ENCODE measurements around the gene RRP1.

Gene RRP1

DNA sequence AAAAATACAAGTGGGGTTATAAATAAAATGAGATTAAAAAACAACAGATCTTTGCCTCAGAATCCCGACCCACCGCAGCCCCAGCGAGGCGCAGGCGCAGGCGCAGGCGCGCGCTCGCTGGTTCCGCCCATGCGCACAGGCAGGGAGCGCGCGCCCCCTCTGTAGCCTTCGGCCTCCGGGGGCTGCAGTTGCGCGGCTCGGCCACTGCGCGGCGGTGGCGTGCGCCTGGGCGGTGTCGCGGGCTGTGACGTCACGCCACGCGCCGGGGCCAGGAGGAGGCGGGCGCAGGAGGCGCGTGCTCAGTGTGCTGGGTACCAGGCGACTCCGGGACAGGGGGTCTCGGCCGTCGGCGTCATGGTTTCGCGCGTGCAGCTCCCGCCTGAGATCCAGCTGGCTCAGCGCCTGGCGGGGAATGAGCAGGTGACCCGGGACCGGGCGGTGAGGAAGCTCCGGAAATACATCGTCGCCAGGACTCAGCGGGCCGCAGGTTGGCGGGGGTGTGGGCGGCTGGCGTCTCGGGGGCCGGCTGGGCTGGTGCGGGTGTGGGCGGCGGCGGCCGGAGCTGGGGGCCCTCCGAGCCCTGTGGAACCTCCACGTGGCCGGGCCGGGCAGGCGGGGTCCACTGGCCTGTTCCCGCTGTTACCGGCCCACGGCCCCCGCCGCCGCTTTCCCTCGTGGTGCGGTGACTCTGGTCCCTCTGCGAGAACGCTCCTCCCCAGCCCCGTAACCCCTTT lies at the start of gene RRP1:
RRP1 (plus strand) TSS at position 302 of the 734 bp plus-strand sequence; CDS start at position 355, 53 bp downstream.
- peak; percentile 92 for DNase-seq

- DNase-seq = no peak
These were observed 49.5 kb upstream of the RRP1 start for GRCh38 chr21:43739621-43740435.

DNA sequence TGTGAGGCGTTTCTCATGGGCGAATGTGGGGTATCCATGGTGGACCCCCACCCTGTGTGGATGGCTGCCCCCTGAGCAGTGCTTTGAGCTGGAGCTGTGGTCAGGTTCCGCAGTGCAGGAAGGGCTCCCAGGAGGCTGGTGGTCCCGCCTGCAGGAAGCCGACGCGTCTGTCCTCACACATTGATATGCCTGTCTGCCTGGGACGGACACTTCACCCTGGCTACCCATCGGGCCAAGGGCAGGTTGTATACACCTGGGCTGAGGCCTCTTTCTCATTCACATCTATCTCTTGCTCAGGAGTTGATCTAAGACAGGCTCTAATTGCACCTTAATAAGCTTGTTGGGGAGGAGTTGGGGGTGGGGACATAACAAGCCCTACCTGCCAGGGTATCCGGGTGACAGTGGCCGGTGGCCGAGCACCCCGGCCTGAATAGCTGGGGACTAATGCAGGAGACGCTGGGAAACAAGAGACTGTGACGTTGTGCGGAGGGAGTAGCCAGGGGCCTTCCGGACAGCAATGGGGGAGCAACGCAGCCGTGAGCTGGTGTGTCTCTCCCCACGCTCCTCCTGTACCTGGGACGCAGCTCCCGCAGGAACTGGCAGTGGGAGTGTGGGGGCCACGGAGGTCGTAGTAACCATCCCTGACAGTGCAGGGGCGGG lies 48.8 kb upstream of the RRP1 start:
- DNase-seq = no peak

DNA sequence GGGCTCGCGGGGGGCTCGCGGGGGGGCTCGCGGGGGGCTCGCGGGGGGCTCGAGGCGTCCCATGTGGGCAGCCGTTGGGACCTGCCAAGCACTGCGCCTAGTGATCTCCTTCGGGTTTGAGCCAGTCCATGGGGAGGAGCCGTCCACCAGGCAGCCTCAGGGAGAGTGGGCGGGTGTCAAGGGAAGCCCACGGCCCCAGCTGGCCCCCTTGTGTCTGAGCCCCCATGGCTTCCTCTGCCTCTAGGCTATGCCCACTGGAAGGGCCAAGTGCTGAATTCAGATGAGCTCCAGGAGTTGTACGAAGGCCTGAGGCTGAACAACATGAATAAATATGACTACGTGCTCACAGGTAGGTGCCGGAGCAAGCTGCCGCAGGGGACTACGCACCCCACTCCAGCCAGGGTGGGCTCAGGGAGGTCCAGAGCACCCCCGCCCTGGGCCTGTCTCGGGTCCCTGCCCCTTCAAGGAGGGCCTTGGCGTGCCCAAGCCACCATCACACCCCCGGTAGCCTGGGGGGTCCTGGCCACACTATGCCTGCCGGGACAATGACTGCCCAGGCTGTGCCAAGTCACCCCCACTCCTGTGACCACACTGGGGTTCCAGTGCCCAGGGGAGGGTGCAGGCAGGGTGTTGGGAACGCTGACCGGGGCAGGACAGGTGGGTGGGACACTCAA lies 47.8 kb upstream of the RRP1 start:
- no peak for DNase-seq

DNA sequence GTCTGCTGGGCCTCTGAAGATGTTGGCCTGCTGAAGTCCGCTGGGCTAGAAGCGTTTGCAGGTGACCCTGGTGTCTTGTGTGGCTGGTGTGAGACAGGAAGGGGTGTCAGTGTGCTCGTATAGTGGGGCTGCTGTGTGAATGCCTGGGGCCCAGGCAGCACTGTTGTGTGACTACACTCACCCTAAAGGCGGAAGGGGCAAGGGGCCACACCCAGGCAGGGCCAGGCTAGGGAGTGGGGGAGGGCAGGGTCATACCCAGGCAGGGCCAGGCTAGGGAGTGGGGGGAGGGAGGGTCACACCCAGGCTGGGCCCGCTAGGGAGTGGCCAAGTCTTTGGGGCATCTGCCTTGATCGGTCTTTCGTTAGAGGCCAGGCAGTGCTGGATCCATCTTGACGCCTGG lies 45.4 kb upstream of the RRP1 start:
- no peak for DNase-seq

DNA sequence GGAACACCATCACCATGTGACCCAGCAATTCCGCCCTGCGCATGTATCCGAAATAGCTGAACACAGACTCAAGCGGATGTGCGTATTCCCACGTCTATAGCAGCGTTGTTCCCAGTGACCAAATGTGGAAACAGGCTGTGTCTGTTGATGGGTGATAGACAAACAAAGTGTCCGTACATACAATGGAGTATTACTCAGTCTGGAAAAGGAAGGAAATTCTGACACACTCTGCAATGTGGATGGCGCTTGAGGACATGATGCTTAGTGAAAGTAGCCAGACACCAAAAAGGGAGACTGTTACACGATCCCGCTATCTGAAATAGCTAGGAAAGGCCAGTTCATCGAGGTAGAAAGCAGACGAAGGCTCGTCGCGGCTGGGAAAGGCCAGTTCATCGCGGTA lies 44.7 kb upstream of the RRP1 start:
- no peak for DNase-seq

- no peak for DNase-seq
These were observed 43.4 kb upstream of the RRP1 start for GRCh38 chr21:43745772-43746517.

DNA sequence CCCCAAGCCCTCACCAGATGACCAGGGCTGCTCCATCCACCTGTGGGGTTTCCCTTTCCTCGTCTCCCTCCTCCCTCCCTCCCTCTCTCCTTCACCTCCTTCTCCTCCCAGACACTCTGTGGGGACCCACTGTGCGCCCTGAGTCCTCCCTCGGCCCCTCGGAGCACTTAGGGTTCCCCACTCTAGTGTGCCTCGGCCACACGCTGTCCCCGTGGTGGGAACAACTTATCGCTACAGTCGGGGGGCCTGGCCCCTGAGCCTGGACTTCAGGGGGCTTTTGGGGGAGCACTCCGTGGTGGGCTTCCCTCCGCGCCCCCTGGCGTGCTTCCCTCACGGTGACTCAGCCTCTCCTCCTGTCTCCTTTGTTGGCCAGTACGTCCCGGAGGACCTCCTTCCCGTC lies 40.8 kb upstream of the RRP1 start:
- DNase-seq = no peak

DNA sequence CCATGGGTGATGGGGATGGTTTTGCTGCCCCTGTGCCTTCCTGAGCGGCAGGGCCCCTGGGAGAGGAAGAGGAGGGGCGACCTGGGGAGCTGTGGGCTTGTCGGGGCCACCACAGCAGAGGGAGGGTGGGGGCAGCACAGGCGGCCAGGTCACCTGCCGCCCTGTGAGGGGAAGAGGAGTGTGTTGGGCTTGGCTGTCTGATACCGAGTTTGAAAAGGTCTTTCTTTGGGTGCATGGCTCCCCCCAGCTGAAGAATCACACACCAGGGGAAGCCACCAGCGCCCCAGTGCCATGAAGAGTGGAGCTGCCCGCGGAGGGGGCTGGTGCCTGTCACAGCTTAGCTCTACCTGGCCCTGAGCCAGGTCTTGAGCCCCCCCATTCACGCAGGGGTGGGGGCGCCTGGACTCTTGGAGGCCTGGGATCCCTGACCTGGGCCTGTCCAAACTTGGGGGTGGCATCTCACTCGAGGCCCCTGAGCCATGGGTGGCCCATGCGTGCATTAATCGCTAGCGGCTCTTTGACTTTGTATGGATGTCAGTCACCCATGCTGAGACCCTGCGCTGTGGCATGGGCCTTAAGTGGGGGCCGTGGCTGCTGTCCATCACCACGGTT lies 39.6 kb upstream of the RRP1 start:
- no peak for DNase-seq

DNA sequence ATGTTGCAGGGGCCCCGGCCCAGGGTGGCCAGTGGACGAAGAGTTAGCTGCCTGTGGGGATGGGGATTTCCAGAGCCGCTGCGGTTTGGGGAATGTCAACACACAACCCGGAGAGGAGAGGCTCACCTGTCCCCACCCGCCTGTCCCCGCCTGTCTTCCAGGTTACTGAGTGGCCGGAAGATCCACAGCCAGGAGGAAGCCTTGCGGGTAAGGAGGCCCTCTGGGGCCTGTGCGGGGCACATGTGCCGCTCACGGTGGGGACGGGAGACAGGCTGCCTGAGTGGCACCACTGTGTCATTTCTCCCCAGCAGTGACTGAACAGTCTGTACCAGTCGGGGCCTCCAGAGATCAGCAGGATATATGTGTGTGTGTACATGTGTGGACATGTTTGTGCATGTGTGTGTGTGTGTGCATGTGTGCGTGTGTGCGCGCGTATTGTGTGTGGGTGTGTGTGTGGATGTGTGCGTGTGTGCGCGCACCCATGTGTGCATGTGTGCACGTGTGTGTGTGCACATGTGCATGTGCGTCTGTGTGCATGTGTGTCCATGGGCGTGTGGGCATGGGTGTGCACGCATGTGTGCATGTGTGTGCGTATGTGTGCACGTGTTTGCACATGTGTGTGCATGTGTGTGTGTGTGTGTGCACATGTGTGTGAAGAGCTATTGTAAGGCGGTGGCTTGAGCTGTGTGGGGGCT lies 38.9 kb upstream of the RRP1 start:
- no peak for DNase-seq

DNA sequence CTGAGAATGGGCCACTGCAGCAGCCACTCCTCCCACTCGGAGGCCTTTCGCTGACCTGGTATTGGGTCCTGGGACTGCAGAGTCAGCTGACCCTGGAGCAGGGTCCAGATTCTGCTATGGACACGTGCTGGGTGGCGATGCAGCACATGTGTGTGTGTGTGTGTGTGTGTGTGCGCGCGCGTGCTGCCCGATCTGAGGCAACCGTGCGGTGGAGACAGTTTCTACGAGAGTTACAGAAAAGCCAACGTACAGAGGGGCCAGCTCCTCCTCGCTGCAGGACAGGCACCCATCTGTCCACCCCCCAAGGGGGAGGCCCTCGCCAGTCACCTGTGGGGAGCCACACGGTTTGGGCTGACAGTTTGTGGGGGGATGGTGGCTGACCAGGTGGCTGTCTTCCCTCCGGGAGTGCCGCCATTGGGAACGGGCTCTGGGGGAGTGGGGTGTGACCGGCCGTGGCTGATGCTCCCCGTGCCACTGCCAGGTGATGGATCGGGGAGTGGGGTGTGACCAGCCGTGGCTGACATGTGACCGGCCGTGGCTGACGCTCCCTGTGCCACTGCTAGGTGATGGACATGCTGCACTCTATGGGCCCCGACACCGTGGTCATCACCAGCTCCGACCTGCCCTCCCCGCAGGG lies 37.3 kb upstream of the RRP1 start:
- no peak for DNase-seq

DNA sequence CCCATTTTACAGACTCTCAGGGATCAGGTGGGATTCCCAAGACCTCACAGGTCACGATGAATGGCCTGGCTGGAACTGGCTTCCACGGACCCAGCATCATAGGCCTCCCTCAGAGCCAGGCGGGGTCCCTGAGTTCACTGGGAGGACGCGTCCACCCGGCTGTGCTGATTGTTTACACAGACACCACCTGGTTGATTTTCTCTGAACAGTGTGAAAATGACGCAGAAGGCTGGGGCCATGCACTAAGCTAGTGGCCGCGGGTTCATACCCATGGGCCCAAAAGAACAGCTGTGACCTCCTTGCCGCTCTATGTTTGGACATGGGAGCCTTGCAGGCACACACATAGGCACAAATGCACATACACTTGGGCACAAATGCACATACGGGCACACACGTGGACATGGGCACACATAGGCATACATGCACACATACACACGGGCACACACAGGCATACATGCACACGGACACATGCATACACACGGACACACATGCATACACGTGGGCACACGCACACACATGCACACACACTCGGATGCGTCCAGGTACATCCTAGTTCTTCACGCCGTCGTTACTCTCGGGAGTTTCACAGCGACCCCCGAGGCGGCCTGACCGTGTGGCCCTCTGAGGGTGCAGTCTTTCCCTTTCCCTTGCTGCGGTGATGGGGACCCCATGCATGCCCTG lies 36.5 kb upstream of the RRP1 start:
- no peak for DNase-seq

DNA sequence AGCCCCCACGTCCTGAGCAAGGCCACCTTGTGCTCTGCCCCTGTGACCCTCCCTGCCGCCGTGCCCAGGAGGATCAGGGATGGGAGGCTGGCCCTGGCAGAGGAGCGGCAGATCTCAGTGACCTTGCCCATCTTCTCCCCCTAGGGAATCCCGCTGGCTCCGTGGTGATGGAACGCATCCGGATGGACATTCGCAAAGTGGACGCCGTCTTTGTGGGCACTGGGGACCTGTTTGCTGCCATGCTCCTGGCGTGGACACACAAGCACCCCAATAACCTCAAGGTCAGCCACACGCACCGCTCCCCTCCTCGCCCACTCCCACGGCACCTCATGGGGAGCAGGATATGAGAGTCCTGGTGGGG lies 36.0 kb upstream of the RRP1 start:
- DNase-seq = no peak

DNA sequence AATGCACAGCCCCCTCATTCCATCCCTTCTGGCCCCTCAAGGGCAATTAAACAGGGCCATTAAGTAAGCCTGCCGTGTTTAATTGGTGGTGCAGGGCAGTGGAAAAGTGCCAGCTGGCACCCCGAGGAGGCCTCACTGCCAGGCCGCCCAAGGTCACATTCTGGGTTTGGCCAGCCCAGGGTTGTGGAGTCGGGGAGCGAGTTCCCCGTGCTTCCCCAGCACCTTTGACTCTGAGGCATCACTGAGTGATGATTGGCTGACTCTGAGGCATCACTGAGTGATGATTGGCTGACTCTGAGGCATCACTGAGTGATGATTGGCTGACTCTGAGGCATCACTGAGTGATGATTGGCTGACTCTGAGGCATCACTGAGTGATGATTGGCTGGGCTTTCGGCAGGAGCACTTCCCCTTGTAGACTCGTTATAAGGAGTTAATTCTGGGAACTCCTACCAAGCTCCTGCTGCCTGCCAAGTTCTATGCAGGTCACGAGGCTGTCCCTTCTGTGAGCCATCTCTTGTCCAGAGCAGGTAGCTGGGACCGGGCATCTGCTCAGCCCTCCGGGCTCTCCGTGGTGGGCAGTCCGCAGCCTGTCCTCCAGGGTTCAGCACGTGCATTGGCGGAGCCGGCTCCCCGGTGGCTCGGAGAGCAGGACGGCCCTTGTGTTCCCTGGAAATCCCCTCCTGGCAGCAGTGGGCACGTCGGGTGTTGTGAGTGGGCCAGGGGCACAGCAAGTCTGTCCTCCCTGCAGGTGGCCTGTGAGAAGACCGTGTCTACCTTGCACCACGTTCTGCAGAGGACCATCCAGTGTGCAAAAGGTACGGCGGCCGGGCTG lies 34.2 kb upstream of the RRP1 start:
- DNase-seq = no peak

GRCh38 chr21:43755820-43756594 lies 33.4 kb upstream of the RRP1 start:
- no peak for DNase-seq

DNA sequence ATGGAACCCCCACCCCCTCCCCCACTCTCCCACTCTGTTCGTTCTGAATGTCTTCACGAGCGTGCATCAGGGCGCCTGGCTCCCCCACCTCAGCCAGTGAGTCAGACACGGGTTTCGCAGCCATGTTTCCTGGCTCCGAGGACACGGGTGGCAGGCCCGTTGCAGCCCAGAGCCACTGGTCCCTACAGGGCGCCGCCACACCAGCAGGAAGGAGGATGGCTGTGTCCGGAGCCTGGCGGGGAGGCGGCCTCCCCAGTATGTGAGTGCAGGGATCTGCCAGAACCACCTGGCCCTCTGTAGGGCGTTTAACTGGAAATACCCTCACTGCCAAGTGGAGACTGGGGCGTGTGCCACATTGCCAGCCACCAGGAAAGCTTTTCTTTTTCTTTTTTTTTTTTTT lies 31.8 kb upstream of the RRP1 start:
- no peak for DNase-seq

DNA sequence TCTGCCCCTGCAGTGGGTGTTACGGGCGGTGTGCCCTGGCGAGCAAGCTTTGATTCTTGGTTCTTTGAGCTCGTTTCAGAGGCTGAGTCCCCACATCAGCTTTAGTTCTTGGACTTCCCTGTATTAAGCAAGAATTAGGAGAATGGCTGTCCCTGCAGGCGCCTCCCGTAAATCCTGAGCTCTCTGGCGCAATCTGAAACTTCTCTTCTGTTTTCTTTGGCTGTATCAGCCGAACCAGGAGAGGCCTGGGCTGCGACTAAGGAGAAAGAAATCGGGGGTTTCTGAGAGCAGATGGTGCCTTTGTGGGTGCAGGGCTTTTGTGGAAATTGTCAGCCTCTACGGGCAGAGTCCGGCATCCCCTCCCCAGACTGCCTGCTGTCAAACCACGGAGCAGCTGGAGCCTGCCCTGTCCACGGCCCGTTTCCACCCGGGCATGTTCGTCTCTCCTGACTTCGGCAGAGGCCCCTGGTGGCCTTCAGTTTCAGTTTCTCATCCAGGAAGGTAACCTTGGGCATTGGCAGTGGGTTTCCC lies 31.2 kb upstream of the RRP1 start:
- no peak for DNase-seq

- DNase-seq = no peak
These were observed 30.6 kb upstream of the RRP1 start for GRCh38 chr21:43758811-43759210.

Measured in CD4-positive, alpha-beta T cell treated with Interleukin-6 for 4 hours (primary cell).